K562 (cell line): ENCODE measurements around the gene GPR85. TPM values are rescaled to one million over a fixed set of nuclear protein-coding genes. Genes with fewer than 3 reads are reported as not detected.
A peak's percentile ranks its signal among the peaks of the same experiment; 100 is the strongest.

ENCODE experiments used
- BRD9 ChIP-seq: fragments of 450-650 bp; IDR thresholded peaks from 2 replicates; pipeline ENCODE4 v1.6.1; 2018; ENCODE audit warnings: low read depth; ENCODE audit not compliant: partially characterized antibody
- CCNT2 ChIP-seq: IDR thresholded peaks from 2 replicates; pipeline ENCODE4 v1.6.1; 2011; ENCODE audit warnings: borderline replicate concordance, low read depth, mild to moderate bottlenecking, moderate library complexity, mixed read lengths, low read length; ENCODE audit not compliant: insufficient read length; ENCODE audit errors: extremely low read depth
- DIDO1 ChIP-seq: fragments of 450-650 bp; IDR thresholded peaks from 2 replicates; pipeline ENCODE4 v1.6.1; 2016; ENCODE audit warnings: low read depth, missing biosample characterization, missing genetic modification characterization
- ELF4 ChIP-seq: fragments of 450-650 bp; formaldehyde crosslinking; IDR thresholded peaks from 2 replicates; pipeline ENCODE4 v1.4.0; 2022; ENCODE audit warnings: missing genetic modification characterization
- ETV6 ChIP-seq, 3 experiments: fragments of 150-350 bp in 1 of 3; sonication (generic) in 1 of 3; formaldehyde crosslinking in 1 of 3; IDR thresholded peaks; 2 replicates each; pipeline versions ENCODE4 v1.6.1 to v1.8.0; 2014 to 2022; ENCODE audit warnings: borderline replicate concordance in 2 of 3, low read depth in 2 of 3, antibody characterized with exemption in 1 of 3, low read length in 1 of 3, mild to moderate bottlenecking in 1 of 3, missing genetic modification reagents in 1 of 3
- HNRNPUL1 ChIP-seq: fragments of 200-400 bp; formaldehyde crosslinking; IDR thresholded peaks from 2 replicates; pipeline ENCODE4 v1.6.1; 2017; ENCODE audit warnings: low read length
- PCBP1 ChIP-seq: fragments of 200-400 bp; formaldehyde crosslinking; IDR thresholded peaks from 2 replicates; pipeline ENCODE4 v1.6.1; 2018; ENCODE audit warnings: mild to moderate bottlenecking, low read depth, low read length; ENCODE audit not compliant: poor library complexity, severe bottlenecking
- PHF21A ChIP-seq: fragments of 450-650 bp; IDR thresholded peaks from 2 replicates; pipeline ENCODE4 v1.6.1; 2017; ENCODE audit warnings: low read depth, borderline replicate concordance
- RAD51 ChIP-seq: fragments of 450-650 bp; IDR thresholded peaks from 2 replicates; pipeline ENCODE4 v1.7.1; 2016; ENCODE audit warnings: low read depth, mild to moderate bottlenecking, borderline replicate concordance
- RB1 ChIP-seq: fragments of 450-650 bp; IDR thresholded peaks from 2 replicates; pipeline ENCODE4 v1.6.1; 2017; ENCODE audit warnings: low read depth, mild to moderate bottlenecking
- SMAD4 ChIP-seq: fragments of 250-450 bp; sonication (Bioruptor Pico); conservative IDR thresholded peaks from 2 replicates; pipeline ENCODE4 v1.8.0; 2021; ENCODE audit warnings: inconsistent platforms, mild to moderate bottlenecking, moderate library complexity
- SMARCB1 ChIP-seq: IDR thresholded peaks from 2 replicates; pipeline ENCODE4 v1.6.1; 2011; ENCODE audit warnings: improper control_type of control experiment, low read depth; ENCODE audit not compliant: insufficient read length
- ZNF133 ChIP-seq: fragments of 250-450 bp; sonication (Bioruptor Pico); IDR thresholded peaks from 2 replicates; pipeline ENCODE4 v1.4.0; 2020; ENCODE audit warnings: mild to moderate bottlenecking
- ZNF41 ChIP-seq: fragments of 250-450 bp; sonication (Bioruptor Pico); conservative IDR thresholded peaks from 2 replicates; pipeline ENCODE4 v1.4.0; 2020; ENCODE audit warnings: mild to moderate bottlenecking
- ZNF507 ChIP-seq: conservative IDR thresholded peaks from 2 replicates; pipeline ENCODE4 v1.6.1; 2017; ENCODE audit warnings: missing genetic modification characterization, missing compliant biosample characterization
- polyA plus RNA-seq, 8 experiments: library from polyadenylated mRNA; depleted of rRNA in 4 of 8; stranded (reverse) in 5 of 8; unstranded in 3 of 8; fragments of >200 nt; fragmentation: Nextera tagmentation in 2 of 8; fragmentation: Illumina TruSeq in 1 of 8; extraction: Ambion mirVana in 2 of 8; extraction: Trizol in 1 of 8; gene quantifications; 2 replicates each; pipeline versions ENCODE4 v1.2.1 to v1.2.3, GENCODE V29; 2011 to 2014; ENCODE audit warnings: inconsistent platforms in 1 of 8, missing spikeins in 1 of 8
- total RNA-seq, 7 experiments: library from RNA; depleted of rRNA in 6 of 7; stranded (reverse); fragments of >200 nt in 6 of 7; fragmentation: Illumina TruSeq in 2 of 7; extraction: Trizol in 2 of 7; gene quantifications; 2 replicates each; pipeline versions ENCODE4 v1.2.1 to v1.2.3, GENCODE V29; 2011 to 2021; ENCODE audit warnings: low replicate concordance in 1 of 7
- TF ChIP-seq, protein P1 (sequence below): fragments of 450-650 bp; IDR thresholded peaks from 2 replicates; pipeline ENCODE4 v1.7.0; 2016; ENCODE audit warnings: borderline replicate concordance
- TF ChIP-seq, protein P2 (sequence below): fragments of 250-450 bp; sonication (Bioruptor Pico); IDR thresholded peaks from 2 replicates; pipeline ENCODE4 v1.8.0; 2022; ENCODE audit warnings: inconsistent platforms
- TF ChIP-seq, protein P3 (sequence below): sonication (generic); formaldehyde crosslinking; IDR thresholded peaks from 2 replicates; pipeline ENCODE4 v1.8.1; 2022; ENCODE audit warnings: missing genetic modification reagents
- TF ChIP-seq, protein P4 (sequence below), 2 experiments: fragments of 250-450 bp in 1 of 2; fragments of 450-650 bp in 1 of 2; sonication (Bioruptor Pico) in 1 of 2; IDR thresholded peaks; 2 replicates each; pipeline versions ENCODE4 v1.6.1 to v1.8.0; 2016 to 2021; ENCODE audit warnings: mild to moderate bottlenecking in 2 of 2, moderate library complexity in 2 of 2, missing compliant biosample characterization in 1 of 2, missing genetic modification characterization in 1 of 2
- TF ChIP-seq, protein P5 (sequence below): sonication (generic); formaldehyde crosslinking; IDR thresholded peaks from 2 replicates; pipeline ENCODE4 v1.8.0; 2022; ENCODE audit warnings: mild to moderate bottlenecking, low read depth, missing genetic modification reagents

Gene GPR85
- total and polyA plus RNA-seq, 9 of the 15 experiments (the other 6 are each of a cell fraction or from before 2014, with no cell fraction given), result 2.9 to 18.2 (median 4.0) TPM

DNA sequence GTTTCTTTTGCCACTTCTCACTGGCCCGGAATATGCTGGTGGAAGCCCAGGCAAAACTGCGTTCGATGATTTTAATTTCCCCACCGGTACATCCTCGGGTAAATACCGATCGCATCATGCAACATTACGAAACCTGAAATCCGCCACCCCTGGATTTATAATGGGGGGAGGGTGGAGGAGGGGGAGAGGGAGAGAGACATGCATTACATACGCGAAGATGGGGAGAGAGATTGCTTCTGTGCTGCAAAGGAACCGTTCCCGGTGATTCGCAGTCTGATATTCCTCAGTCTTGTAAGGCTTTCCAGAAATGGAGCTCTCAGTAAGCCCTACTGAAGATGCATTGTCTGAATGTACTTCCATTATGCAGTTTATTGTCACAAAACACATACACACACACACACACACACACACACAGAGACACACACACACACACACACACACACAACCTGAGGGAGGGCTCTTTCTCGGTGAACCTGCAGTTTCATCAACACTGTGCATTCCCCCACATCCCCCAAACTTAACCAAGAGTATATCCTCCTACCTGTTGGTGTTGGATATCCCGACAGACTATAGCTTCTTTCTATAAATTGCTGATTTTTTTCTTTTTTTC lies 741 bp downstream of the GPR85 start (continued):
- TF ChIP-seq ETV6 (IDR thresholded peaks at IDR 0.05; ENCODE audit: borderline replicate concordance in 1 of 2, low read depth in 2 of 2, low read length in 1 of 2) (no peak), ETV6 (CRISPR knock-in tag; IDR thresholded peaks at IDR 0.05; ENCODE audit: borderline replicate concordance) (no peak), SMARCB1 (no peak), ZNF133 (CRISPR knock-in tag) (no peak), HNRNPUL1 (no peak), PCBP1 (no peak), DIDO1 (tag) (no peak), SMAD4 (no peak), ZNF41 (CRISPR knock-in tag) (no peak), CCNT2 (peak; percentile 14), PHF21A (no peak), BRD9 (peak; percentile 63), ZNF507 (tag) (no peak), ELF4 (CRISPR knock-in tag) (no peak), RAD51 (no peak), RB1 (no peak)
- TF ChIP-seq, protein P1, sequence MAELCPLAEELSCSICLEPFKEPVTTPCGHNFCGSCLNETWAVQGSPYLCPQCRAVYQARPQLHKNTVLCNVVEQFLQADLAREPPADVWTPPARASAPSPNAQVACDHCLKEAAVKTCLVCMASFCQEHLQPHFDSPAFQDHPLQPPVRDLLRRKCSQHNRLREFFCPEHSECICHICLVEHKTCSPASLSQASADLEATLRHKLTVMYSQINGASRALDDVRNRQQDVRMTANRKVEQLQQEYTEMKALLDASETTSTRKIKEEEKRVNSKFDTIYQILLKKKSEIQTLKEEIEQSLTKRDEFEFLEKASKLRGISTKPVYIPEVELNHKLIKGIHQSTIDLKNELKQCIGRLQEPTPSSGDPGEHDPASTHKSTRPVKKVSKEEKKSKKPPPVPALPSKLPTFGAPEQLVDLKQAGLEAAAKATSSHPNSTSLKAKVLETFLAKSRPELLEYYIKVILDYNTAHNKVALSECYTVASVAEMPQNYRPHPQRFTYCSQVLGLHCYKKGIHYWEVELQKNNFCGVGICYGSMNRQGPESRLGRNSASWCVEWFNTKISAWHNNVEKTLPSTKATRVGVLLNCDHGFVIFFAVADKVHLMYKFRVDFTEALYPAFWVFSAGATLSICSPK, result no peak
- TF ChIP-seq, protein P2, sequence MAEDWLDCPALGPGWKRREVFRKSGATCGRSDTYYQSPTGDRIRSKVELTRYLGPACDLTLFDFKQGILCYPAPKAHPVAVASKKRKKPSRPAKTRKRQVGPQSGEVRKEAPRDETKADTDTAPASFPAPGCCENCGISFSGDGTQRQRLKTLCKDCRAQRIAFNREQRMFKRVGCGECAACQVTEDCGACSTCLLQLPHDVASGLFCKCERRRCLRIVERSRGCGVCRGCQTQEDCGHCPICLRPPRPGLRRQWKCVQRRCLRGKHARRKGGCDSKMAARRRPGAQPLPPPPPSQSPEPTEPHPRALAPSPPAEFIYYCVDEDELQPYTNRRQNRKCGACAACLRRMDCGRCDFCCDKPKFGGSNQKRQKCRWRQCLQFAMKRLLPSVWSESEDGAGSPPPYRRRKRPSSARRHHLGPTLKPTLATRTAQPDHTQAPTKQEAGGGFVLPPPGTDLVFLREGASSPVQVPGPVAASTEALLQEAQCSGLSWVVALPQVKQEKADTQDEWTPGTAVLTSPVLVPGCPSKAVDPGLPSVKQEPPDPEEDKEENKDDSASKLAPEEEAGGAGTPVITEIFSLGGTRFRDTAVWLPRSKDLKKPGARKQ (CRISPR knock-in tag), result peak; percentile 87
- TF ChIP-seq, protein P3, sequence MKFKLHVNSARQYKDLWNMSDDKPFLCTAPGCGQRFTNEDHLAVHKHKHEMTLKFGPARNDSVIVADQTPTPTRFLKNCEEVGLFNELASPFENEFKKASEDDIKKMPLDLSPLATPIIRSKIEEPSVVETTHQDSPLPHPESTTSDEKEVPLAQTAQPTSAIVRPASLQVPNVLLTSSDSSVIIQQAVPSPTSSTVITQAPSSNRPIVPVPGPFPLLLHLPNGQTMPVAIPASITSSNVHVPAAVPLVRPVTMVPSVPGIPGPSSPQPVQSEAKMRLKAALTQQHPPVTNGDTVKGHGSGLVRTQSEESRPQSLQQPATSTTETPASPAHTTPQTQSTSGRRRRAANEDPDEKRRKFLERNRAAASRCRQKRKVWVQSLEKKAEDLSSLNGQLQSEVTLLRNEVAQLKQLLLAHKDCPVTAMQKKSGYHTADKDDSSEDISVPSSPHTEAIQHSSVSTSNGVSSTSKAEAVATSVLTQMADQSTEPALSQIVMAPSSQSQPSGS, result no peak
- TF ChIP-seq, protein P4, sequence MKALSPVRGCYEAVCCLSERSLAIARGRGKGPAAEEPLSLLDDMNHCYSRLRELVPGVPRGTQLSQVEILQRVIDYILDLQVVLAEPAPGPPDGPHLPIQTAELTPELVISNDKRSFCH (CRISPR knock-in tag; IDR thresholded peaks at IDR 0.05), result no peak
- TF ChIP-seq, protein P4 (tag; IDR thresholded peaks at IDR 0.05), result no peak
- TF ChIP-seq, protein P5, sequence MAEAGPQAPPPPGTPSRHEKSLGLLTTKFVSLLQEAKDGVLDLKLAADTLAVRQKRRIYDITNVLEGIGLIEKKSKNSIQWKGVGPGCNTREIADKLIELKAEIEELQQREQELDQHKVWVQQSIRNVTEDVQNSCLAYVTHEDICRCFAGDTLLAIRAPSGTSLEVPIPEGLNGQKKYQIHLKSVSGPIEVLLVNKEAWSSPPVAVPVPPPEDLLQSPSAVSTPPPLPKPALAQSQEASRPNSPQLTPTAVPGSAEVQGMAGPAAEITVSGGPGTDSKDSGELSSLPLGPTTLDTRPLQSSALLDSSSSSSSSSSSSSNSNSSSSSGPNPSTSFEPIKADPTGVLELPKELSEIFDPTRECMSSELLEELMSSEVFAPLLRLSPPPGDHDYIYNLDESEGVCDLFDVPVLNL (CRISPR knock-in tag), result no peak
